Measurements from ENCODE around the gene SFXN3.
A peak's percentile ranks its signal among the peaks of the same experiment; 100 is the strongest.

The SFXN3 gene

DNA sequence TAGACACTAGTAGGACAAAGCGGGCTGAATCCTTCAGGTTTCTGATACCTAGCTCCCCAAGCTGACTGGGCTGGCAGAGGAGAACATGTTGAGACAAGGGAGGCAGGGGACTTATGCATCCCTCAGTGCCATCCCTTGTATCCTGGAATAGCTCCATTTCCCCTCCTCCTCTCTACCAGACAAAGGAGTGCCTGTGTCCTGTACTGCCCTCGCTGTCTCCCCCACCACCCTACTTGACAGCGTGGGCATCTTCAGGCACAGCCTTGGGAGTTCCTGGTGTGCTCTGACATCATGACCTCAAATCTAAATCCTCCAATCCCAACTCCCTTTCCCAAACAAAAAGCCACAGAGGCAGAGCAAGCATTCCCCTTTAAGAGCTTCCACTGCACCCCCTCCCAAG is 9.0 kb downstream of the SFXN3 start:
- no peaks in the 10 kb centered on the region for H3K27me3 ChIP-seq (ENCODE audit: insufficient read depth, low read length, poor library complexity)

DNA sequence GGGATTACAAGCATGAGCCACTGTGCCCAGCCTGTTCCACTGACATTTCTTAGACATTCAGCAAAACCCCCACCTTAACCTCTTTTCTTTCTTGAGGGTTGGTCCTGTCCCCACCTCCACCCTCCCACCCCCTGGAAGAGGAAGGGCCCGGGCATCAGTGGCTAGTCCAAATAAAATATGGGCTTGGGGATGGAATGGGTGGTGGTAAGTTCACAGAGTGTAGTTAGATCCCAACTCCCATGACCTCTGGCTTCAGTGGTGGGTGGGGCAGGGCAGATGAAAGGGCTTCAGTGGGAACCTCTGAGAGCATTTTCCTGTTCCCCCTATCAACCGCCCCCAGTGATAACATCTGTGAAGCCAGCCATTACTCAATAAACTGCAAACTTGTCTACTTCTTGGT is 9.8 kb downstream of the SFXN3 start:
- no peak for ATAC-seq (ENCODE audit: insufficient read depth, low read depth)
- H3K9me3 ChIP-seq (ENCODE audit: insufficient read depth, low read length, severe bottlenecking), result no peaks in the 10 kb centered on the region
- no peak for TF ChIP-seq EZH2 (IDR thresholded peaks at IDR 0.05; ENCODE audit: borderline replicate concordance, low read depth, low read length, severe bottlenecking)
- TF ChIP-seq CTCF (IDR thresholded peaks at IDR 0.05; ENCODE audit: borderline replicate concordance, extremely low read depth, low read length, poor library complexity, severe bottlenecking), result no peak
- DNase-seq, result no peak
- H3K27ac ChIP-seq (ENCODE audit: low read length), result no peak overlapping the region
- H4K20me1 ChIP-seq (ENCODE audit: insufficient read depth, low read length), result peaks cover 13% of the 10 kb centered on the region; the same call in 1 of the 2 replicates
- peaks cover 29% of the 10 kb centered on the region for H3K4me1 ChIP-seq (ENCODE audit: insufficient read depth, low read length)
- H3K4me2 ChIP-seq (ENCODE audit: insufficient read depth, low read length), result no peak overlapping the region
- no peaks in the 10 kb centered on the region for H3K36me3 ChIP-seq (ENCODE audit: insufficient read depth, low read length)
- H3K27me3 ChIP-seq (ENCODE audit: insufficient read depth, low read length, poor library complexity), result no peaks in the 10 kb centered on the region
- no peak overlapping the region for H3K4me3 ChIP-seq (ENCODE audit: low read depth in 1 of 2, low read length in 2 of 2)
- H3K79me2 ChIP-seq (ENCODE audit: insufficient read depth, low read length), result peaks cover 9% of the 10 kb centered on the region
- H2AFZ ChIP-seq (ENCODE audit: low read depth, low read length), result no peak overlapping the region
- no peak overlapping the region for H3K9ac ChIP-seq (ENCODE audit: low read depth, low read length)

More for the DNA sequence above, 9.0 kb downstream of the SFXN3 start:
- H3K36me3 ChIP-seq (ENCODE audit: insufficient read depth, low read length), result no peaks in the 10 kb centered on the region
- no peak for ATAC-seq (ENCODE audit: insufficient read depth, low read depth)
- no peak overlapping the region for H3K27ac ChIP-seq (ENCODE audit: low read length)
- H3K79me2 ChIP-seq (ENCODE audit: insufficient read depth, low read length), result peaks cover 9% of the 10 kb centered on the region
- peaks cover 13% of the 10 kb centered on the region; the same call in 1 of the 2 replicates for H4K20me1 ChIP-seq (ENCODE audit: insufficient read depth, low read length)
- H3K9ac ChIP-seq (ENCODE audit: low read depth, low read length), result no peak overlapping the region
- no peak overlapping the region for H3K4me3 ChIP-seq (ENCODE audit: low read depth in 1 of 2, low read length in 2 of 2)
- no peaks in the 10 kb centered on the region for H3K9me3 ChIP-seq (ENCODE audit: insufficient read depth, low read length, severe bottlenecking)
- peaks cover 29% of the 10 kb centered on the region for H3K4me1 ChIP-seq (ENCODE audit: insufficient read depth, low read length)
- H2AFZ ChIP-seq (ENCODE audit: low read depth, low read length), result no peak overlapping the region
- no peak overlapping the region for H3K4me2 ChIP-seq (ENCODE audit: insufficient read depth, low read length)
- no peak for TF ChIP-seq EZH2 (IDR thresholded peaks at IDR 0.05; ENCODE audit: borderline replicate concordance, low read depth, low read length, severe bottlenecking)
- TF ChIP-seq CTCF (IDR thresholded peaks at IDR 0.05; ENCODE audit: borderline replicate concordance, extremely low read depth, low read length, poor library complexity, severe bottlenecking), result no peak
- no peak for DNase-seq

DNA sequence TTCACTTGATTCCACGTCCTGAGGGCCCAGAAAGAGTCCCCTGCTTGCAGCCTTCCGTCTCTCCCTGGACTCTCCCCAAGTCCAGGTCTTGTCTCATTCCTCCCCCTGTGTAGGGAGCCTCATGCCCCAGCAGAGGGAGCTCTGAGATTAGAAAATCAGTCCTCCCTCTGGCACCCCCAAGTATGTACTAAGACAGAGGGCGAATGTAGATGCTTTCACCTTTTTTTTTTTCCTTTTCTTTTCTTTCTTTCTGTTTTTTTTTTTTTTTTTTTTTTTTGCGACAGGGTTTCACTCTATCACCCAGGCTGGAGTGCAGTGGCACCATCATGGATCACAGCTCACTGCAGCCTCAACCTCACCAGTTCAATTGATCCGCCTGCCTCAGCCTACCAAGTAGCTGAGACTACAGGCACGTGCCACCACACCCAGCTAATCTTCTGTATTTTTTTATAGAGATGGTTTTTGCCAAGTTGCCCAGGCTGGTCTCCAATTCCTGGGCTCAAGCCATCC is 10.3 kb downstream of the SFXN3 start:
- Histone ChIP-seq H3K79me2 (ENCODE audit: insufficient read depth, low read length) (peaks cover 9% of the 10 kb centered on the region), H3K9me3 (ENCODE audit: insufficient read depth, low read length, severe bottlenecking) (no peaks in the 10 kb centered on the region), H3K27ac (ENCODE audit: low read length) (peak overlapping the region; percentile 88; the same call in 1 of the 2 replicates), H3K4me2 (ENCODE audit: insufficient read depth, low read length) (peak overlapping the region; percentile 88), H3K4me1 (ENCODE audit: insufficient read depth, low read length) (peaks cover 29% of the 10 kb centered on the region), H3K9ac (ENCODE audit: low read depth, low read length) (no peak overlapping the region), H3K27me3 (ENCODE audit: insufficient read depth, low read length, poor library complexity) (no peaks in the 10 kb centered on the region), H4K20me1 (ENCODE audit: insufficient read depth, low read length) (peaks cover 13% of the 10 kb centered on the region; the same call in 1 of the 2 replicates), H3K4me3 (ENCODE audit: low read depth in 1 of 2, low read length in 2 of 2) (no peak overlapping the region), H2AFZ (ENCODE audit: low read depth, low read length) (no peak overlapping the region), H3K36me3 (ENCODE audit: insufficient read depth, low read length) (no peaks in the 10 kb centered on the region)
- peak; percentile 82 for DNase-seq
- TF ChIP-seq EZH2 (IDR thresholded peaks at IDR 0.05; ENCODE audit: borderline replicate concordance, low read depth, low read length, severe bottlenecking) (no peak), CTCF (IDR thresholded peaks at IDR 0.05; ENCODE audit: borderline replicate concordance, extremely low read depth, low read length, poor library complexity, severe bottlenecking) (peak; percentile 93)
- peak; percentile 80 for ATAC-seq (ENCODE audit: insufficient read depth, low read depth)

Measured in DND-41 (cell line).